Measurements from ENCODE around the gene C16orf92. TPM values are rescaled to one million over a fixed set of nuclear protein-coding genes. Genes with fewer than 3 reads are reported as not detected.

The C16orf92 gene
- total RNA-seq, 2 donors from 2014 or later = not detected

DNA sequence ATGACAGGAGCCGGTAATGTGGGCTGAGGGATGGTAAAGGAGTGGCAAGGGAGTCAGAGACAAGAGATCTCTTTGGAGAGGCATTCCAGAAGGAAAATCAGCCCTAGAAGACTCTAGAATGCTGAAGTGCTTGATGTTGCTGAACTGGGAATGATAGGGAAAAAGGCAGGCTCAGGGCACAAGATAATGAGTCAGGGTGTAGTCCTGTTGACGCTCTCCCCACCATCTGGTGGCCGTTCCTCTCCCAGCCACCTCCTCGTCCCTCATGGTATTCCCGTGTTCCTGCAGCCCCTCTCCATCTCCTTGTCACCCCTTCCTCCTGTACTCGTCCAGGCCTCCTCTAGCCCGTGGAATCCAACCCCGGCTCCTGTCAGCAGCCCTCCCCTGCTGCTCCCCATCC lies 31.5 kb downstream of the C16orf92 start:
- H3K4me3 Mint-ChIP-seq = peak overlapping the region; percentile 77
- H3K36me3 Mint-ChIP-seq (ENCODE audit: low read depth) = no peaks in the 10 kb centered on the region
- H3K27ac Mint-ChIP-seq = peak overlapping the region; percentile 83
- H3K27me3 Mint-ChIP-seq = no peaks in the 10 kb centered on the region
- DNase-seq (no peak), ATAC-seq (no peak)
- no peaks in the 10 kb centered on the region for H3K9me3 ChIP-seq (ENCODE audit: control insufficient read depth, low read length, poor library complexity, severe bottlenecking)
- H3K4me1 Mint-ChIP-seq = peaks cover 14% of the 10 kb centered on the region

DNA sequence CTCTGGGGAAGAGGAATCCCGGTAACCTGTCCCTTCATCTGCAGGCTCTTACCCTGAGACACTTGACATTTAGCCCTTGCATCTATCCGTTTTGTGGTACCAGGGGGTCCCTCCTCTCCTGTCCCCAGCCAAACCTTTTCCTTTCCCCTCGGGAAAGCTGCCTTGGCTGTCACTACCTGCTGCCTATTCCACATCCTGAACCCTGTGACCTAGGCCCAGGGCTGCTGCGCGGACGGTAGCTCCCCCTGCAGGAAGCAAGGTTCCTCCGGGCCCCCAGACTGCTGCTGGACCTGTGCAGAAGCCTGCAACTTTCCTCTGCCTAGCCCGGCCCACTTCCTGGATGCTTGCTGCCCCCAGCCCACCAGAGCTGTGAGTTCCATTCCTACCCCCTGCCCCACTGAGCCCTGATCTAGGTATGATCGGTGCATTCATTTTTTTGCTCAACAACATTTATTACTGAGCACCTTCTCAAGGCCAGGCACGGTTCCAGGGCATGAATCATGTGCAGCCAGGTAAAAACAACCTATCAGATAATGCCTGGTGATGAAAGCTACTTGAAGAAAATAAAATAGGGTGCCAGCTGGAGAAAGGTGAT lies 32.1 kb downstream of the C16orf92 start:
- no peaks in the 10 kb centered on the region for H3K27me3 Mint-ChIP-seq

DNA sequence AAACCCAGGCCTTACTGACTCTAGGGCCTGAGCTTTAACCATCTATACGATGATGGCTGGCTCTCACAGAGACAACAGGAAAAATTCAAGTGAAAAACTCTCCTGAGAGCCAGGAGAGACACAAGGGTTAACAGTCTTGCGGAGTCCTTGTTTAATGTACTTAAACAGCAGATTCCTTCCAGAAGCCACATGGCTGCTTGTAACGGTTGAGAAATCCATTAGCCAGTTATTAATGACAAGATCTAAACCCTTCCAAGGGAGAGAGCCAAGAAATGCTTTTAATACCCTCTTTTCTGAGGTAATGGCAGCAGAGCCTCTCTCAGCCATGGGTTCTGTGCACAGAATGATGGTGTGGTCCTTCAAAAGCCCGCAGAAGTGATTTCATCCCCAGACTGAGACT lies 37.3 kb downstream of the C16orf92 start:
- Mint-ChIP-seq H3K36me3 (ENCODE audit: low read depth) (no peaks in the 10 kb centered on the region), H3K27ac (no peak overlapping the region)

More for the DNA sequence above, 32.1 kb downstream of the C16orf92 start:
- Mint-ChIP-seq H3K36me3 (ENCODE audit: low read depth) (no peaks in the 10 kb centered on the region), H3K4me3 (peak overlapping the region; percentile 77), H3K4me1 (peaks cover 14% of the 10 kb centered on the region), H3K27ac (peak overlapping the region; percentile 83)
- no peaks in the 10 kb centered on the region for H3K9me3 ChIP-seq (ENCODE audit: control insufficient read depth, low read length, poor library complexity, severe bottlenecking)
- ATAC-seq (peak; percentile 79), DNase-seq (peak; percentile 30 to 51 (median 32))

DNA sequence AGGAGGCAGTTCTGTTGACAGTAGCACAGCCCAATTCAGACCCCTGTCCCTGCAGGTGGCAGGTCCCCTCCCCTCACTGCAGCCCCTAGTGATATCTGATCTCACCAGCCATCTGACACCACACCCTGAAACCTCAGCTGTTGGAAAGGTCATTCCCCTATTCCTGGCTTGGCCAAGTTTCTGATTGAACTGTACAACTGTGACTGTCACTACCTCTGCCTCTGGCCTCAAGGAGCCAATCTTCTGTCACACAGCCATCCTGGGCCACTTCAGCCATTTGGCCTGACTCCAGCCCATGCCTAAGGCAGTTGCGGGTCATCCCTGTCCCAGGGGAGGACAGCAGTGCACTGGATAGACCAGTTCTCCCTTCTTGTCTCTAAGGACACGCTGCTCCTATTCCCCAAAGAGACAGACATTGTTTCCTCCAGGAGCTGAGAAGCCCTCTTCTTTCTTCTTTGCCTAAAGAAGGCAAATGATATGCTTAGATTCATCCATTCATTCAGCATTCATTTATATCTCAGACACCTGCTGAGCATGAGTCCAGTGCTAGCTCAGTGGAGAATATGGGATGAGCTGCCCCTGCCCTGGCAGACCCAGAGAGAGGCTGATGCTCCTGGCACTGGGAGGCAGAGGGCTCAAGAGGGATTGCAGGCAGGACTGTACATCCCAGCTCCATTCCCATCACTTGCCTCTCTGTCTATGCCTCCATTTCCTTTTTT lies 38.0 kb downstream of the C16orf92 start:
- Mint-ChIP-seq H3K36me3 (ENCODE audit: low read depth) (no peaks in the 10 kb centered on the region), H3K27me3 (no peaks in the 10 kb centered on the region), H3K4me1 (peaks cover 14% of the 10 kb centered on the region), H3K27ac (no peak overlapping the region), H3K4me3 (no peak overlapping the region)
- H3K9me3 ChIP-seq (ENCODE audit: control insufficient read depth, low read length, poor library complexity, severe bottlenecking) = no peaks in the 10 kb centered on the region
- ATAC-seq = no peak
- DNase-seq = no peak

More for the DNA sequence above, 37.3 kb downstream of the C16orf92 start:
- DNase-seq (no peak), ATAC-seq (no peak)
- Mint-ChIP-seq H3K4me3 (no peak overlapping the region), H3K4me1 (peaks cover 14% of the 10 kb centered on the region), H3K27me3 (no peaks in the 10 kb centered on the region)
- no peaks in the 10 kb centered on the region for H3K9me3 ChIP-seq (ENCODE audit: control insufficient read depth, low read length, poor library complexity, severe bottlenecking)

DNA sequence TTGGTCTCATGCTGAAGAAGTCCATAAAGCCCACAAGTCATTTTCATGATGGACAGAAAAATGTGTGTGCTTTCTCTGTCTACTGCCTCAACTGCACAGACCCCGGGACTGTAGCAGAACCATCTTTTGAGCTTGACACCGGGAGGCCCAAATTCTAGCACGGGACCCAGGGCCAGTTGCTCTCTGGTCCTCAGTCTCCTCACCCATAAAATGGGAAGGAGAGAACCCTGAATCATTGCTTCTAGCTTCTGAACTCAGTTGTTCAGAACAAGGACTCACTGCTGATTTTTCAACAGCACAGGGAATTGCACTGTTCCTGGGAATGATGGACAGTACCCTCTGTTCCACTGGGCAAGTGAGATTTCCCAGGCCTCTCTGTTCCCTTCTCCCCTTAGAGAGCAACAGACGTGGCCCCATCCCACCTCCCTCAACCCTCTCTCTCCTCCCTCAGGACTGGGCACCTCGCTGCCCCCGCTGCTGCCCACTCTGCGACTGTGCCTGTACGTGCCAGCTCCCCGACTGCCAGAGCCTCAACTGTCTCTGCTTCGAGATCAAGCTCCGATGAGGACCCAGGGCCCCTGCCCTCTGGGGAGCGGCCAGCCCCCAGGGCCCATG lies 40.4 kb downstream of the C16orf92 start:
- H3K27ac Mint-ChIP-seq = peak overlapping the region; percentile 96
- ATAC-seq = no peak
- H3K4me1 Mint-ChIP-seq = peaks cover 25% of the 10 kb centered on the region
- no peaks in the 10 kb centered on the region for H3K36me3 Mint-ChIP-seq (ENCODE audit: low read depth)
- no peaks in the 10 kb centered on the region for H3K9me3 ChIP-seq (ENCODE audit: control insufficient read depth, low read length, poor library complexity, severe bottlenecking)
- peak overlapping the region; percentile 98 for H3K4me3 Mint-ChIP-seq
- no peak for DNase-seq
- H3K27me3 Mint-ChIP-seq = no peaks in the 10 kb centered on the region

DNA sequence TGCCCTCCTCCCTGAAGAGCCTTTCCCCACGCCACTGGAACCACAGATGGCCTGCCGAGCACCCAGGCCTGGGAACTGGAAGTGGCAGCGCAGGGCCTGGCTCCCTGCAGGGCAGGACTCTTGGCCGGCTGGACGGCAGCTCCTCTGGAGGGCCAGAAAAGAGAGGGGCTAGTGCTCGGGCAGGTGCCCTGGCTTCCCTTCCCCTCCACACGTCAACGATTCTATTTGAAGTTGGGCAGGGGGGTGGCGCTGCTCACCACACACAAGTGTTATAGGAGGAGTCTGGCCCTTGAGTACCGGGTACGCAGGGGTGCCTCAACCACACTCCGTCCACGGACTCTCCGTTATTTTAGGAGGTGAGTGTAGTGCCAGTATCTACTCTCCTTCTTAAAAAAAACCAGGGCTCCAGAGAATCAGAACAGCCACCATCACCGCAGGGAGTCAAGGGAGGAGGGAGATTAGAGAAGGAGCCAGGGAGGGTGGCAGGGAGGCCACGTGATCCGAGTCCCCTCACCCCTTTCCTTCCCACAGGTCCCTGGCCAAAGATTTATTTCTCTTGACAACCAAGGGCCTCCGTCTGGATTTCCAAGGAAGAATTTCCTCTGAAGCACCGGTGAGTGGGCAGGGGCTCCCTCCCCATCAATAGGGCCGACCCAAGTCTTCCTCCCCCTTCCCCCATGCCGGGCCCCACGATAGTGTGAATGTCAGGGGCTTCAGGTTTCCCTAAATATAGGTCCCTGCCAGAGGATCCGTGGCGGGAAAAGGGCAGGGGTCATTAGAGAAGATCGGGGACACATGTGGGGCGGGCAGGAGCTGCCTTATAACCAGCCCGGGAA lies 41.1 kb downstream of the C16orf92 start:
- H3K9me3 ChIP-seq (ENCODE audit: control insufficient read depth, low read length, poor library complexity, severe bottlenecking) = no peaks in the 10 kb centered on the region
- Mint-ChIP-seq H3K27me3 (no peaks in the 10 kb centered on the region), H3K27ac (peak overlapping the region; percentile 96), H3K4me3 (peak overlapping the region; percentile 98), H3K36me3 (ENCODE audit: low read depth) (no peaks in the 10 kb centered on the region), H3K4me1 (peaks cover 27% of the 10 kb centered on the region)
- DNase-seq (peak; percentile 29 to 41 (median 32)), ATAC-seq (peak; percentile 26)

DNA sequence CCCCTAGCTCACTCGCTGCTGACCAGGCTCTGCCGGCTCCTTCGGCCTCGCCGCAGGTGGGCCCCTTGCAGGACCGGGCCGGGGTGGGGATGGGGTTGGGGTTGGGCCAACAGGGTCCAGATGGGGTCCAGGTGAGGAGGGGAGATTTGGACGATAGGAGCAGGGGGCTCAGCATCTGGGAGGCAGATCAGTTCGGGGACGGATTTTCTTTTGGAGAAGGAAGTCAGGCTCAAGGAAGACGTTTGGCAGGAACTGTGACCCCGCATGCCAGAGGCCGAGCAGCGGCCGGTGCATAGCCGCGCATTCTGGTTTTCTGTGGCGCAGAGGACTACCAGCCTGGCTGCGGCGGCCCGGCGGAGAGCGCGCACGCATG lies 41.7 kb downstream of the C16orf92 start:
- ATAC-seq = no peak
- H3K4me1 Mint-ChIP-seq = peaks cover 29% of the 10 kb centered on the region
- no peak for DNase-seq
- peak overlapping the region; percentile 98 for H3K4me3 Mint-ChIP-seq
- H3K27ac Mint-ChIP-seq = peak overlapping the region; percentile 96
- no peaks in the 10 kb centered on the region for H3K9me3 ChIP-seq (ENCODE audit: control insufficient read depth, low read length, poor library complexity, severe bottlenecking)
- no peaks in the 10 kb centered on the region for H3K36me3 Mint-ChIP-seq (ENCODE audit: low read depth)
- H3K27me3 Mint-ChIP-seq = no peaks in the 10 kb centered on the region

DNA sequence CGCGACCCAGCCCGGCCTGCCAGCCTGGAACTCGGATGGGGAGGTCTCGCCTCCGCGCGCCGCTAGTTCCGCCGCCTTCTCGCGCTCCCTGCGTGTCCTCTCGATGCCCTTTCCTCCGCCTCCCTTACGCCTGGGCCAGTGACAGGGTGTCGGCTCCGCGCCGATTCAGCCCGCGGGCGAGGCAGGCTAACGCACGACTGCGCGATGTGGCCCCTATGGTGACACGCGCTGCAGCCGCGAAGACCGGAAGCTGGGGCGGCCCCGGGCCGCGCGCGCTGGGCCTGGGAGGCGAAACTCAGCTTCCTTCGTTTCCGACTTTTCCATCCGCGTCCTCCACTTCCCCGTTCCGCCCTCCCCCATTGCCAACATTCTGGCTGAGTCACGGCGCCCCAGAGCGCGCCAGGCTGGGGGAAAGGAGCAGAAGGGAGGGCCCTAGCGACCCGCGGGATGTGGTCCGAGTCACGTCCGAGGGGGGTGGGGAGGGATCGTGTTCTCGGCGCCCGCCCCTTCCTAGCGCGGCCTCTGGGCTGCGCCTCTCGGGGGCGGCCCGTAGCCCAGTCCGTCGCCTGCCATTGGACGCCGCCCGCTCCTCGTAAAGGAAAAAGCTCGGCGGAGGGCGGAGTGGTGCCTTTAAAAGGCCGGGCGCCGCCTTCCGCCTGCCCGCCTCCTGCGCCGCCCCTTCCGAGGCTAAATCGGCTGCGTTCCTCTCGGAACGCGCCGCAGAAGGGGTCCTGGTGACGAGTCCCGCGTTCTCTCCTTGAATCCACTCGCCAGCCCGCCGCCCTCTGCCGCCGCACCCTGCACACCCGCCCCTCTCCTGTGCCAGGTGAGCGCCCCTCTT lies 42.3 kb downstream of the C16orf92 start, which contains the start of gene ALDOA:
Gene ALDOA (plus strand): TSS at position 659 of the 841 bp plus-strand sequence. CDS start 1,138 bp downstream, outside the sequence.
- Mint-ChIP-seq H3K27me3 (no peaks in the 10 kb centered on the region), H3K4me1 (peaks cover 29% of the 10 kb centered on the region), H3K27ac (peak within 1 kb of the TSS; percentile 96), H3K4me3 (peak within 1 kb of the TSS; percentile 98), H3K36me3 (ENCODE audit: low read depth) (no peaks in the 10 kb centered on the region)
- ATAC-seq (peak; percentile 88), DNase-seq (peak; percentile 90 to 92 (median 91))
- no peaks in the 10 kb centered on the region for H3K9me3 ChIP-seq (ENCODE audit: control insufficient read depth, low read length, poor library complexity, severe bottlenecking)

DNA sequence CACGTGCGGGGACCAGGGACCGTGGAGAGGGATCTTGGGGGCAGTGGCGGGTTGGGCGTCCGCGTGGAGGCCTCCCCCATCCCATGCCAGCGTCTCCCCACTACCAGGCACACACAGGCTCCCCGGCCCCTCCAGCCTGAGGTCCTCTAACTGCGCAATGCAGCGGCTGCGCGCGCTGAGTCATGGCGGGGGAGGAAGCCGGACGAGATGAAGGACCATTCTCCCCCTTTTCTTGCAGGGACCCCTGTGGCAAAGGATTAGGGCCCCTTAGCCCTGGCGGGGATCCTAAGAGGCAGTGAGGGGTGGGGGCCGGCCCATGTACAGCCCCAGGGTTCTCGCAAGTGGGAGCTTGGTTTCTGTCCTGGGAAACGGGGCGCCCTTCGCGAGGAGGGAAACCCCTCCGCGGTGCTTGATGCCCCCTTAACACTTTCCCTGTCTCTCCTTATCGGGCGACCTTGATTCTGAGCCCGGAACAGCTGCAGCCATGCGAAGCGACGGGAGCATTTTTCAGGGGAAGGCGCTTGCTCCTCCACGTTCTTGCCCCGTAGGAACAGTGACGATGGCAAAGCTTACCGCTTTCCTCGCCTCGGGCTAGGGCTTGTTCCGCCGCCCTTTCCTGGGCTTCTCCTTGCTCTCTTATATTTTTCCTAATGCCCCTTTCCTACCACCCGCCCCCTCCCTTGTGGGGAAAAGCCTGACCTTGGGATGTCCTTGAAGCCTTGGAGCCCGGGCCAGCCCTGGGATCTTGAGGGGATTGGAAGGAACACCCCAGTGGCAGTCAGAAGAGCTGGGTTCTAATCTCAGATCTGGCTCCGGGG lies 43.2 kb downstream of the C16orf92 start:
- ATAC-seq = no peak
- H3K9me3 ChIP-seq (ENCODE audit: control insufficient read depth, low read length, poor library complexity, severe bottlenecking) = no peaks in the 10 kb centered on the region
- peak overlapping the region; percentile 96 for H3K27ac Mint-ChIP-seq
- H3K27me3 Mint-ChIP-seq = no peaks in the 10 kb centered on the region
- no peak for DNase-seq
- peaks cover 26% of the 10 kb centered on the region for H3K4me1 Mint-ChIP-seq
- peak overlapping the region; percentile 98 for H3K4me3 Mint-ChIP-seq
- H3K36me3 Mint-ChIP-seq (ENCODE audit: low read depth) = no peaks in the 10 kb centered on the region

DNA sequence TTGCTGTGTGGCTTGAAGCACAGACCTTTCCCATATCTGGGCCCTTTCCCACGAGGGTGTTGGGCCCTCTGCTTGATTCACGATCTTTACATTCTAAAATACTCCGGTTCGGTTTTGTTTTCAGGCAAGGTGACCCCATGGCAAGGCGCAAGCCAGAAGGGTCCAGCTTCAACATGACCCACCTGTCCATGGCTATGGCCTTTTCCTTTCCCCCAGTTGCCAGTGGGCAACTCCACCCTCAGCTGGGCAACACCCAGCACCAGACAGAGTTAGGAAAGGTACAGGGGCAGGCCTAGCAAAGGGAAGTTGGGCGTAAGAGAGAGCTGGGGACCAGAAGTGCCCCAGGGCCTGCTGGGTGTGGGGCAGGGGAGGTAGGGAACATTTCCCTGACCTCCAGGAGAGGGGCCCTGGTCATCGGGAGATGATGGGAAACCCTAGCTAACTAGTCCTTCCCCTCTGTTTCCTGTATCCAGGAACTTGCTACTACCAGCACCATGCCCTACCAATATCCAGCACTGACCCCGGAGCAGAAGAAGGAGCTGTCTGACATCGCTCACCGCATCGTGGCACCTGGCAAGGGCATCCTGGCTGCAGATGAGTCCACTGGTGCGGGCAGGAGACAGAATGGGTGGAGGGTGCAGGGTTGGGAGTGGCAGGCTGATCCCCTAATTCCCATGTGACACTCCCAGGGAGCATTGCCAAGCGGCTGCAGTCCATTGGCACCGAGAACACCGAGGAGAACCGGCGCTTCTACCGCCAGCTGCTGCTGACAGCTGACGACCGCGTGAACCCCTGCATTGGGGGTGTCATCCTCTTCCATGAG lies 44.0 kb downstream of the C16orf92 start:
- H3K4me1 Mint-ChIP-seq = peaks cover 26% of the 10 kb centered on the region
- no peak for DNase-seq
- H3K27me3 Mint-ChIP-seq = no peaks in the 10 kb centered on the region
- no peaks in the 10 kb centered on the region for H3K9me3 ChIP-seq (ENCODE audit: control insufficient read depth, low read length, poor library complexity, severe bottlenecking)
- H3K4me3 Mint-ChIP-seq = peak overlapping the region; percentile 98
- H3K27ac Mint-ChIP-seq = peak overlapping the region; percentile 96
- H3K36me3 Mint-ChIP-seq (ENCODE audit: low read depth) = no peaks in the 10 kb centered on the region
- no peak for ATAC-seq

DNA sequence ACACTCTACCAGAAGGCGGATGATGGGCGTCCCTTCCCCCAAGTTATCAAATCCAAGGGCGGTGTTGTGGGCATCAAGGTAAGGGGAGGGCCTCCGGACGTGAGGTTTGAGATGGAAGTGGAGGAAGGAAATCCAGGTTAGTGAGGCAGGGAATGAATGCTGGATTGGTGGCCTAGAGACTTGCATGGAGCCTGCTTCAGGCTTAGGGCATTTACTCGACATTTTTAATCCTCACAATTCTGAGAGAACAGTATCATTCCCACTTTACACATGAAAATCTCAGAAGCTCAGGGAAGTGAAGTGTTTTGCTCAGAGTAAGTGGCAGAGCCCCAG lies 44.6 kb downstream of the C16orf92 start:
- peaks cover 28% of the 10 kb centered on the region for H3K4me1 Mint-ChIP-seq
- H3K4me3 Mint-ChIP-seq = peak overlapping the region; percentile 98
- DNase-seq = no peak
- H3K36me3 Mint-ChIP-seq (ENCODE audit: low read depth) = no peaks in the 10 kb centered on the region
- H3K9me3 ChIP-seq (ENCODE audit: control insufficient read depth, low read length, poor library complexity, severe bottlenecking) = no peaks in the 10 kb centered on the region
- no peaks in the 10 kb centered on the region for H3K27me3 Mint-ChIP-seq
- ATAC-seq = no peak
- H3K27ac Mint-ChIP-seq = peak overlapping the region; percentile 96

All from T-helper 17 cell (primary cell).